Stimulated activated naive B cell treated with anti-CD40 and anti-IgM and Interleukin-4, amounts not matched to agents 10 μg/mL and 1 μg/mL and 100 μg/mL, for 72 hours (primary cell): ENCODE results near the gene BOK.

Experiments
- ATAC-seq, 2 donors: fragments of 150-1000 bp; cut with Tn5 transposase; replicated peaks; 2 replicates each; pipeline ENCODE4 v1.10.0; 2021; ENCODE audit warnings: moderate library complexity in 1 of 2
- DNase-seq: peaks from one replicate; pipeline ENCODE4 v3.0.0; 2021
- H3K27ac Mint-ChIP-seq: one replicate; pipeline ENCODE4 v1.8.0; 2022; ENCODE audit warnings: mild to moderate bottlenecking, mixed read lengths
- H3K27me3 Mint-ChIP-seq, 2 donors: one replicate each; pipeline ENCODE4 v1.8.0; 2022; ENCODE audit warnings: mixed read lengths in 2 of 2
- H3K36me3 Mint-ChIP-seq, 2 donors: one replicate each; pipeline ENCODE4 v1.8.0; 2022; ENCODE audit warnings: mixed read lengths in 2 of 2, mild to moderate bottlenecking in 1 of 2
- H3K4me1 Mint-ChIP-seq, 2 donors: one replicate each; pipeline ENCODE4 v1.8.0; 2022; ENCODE audit warnings: mixed read lengths in 2 of 2, mild to moderate bottlenecking in 1 of 2
- H3K4me3 Mint-ChIP-seq, 2 donors: one replicate each; pipeline ENCODE4 v1.8.0; 2022; ENCODE audit warnings: mild to moderate bottlenecking in 2 of 2, mixed read lengths in 2 of 2, moderate library complexity in 1 of 2
- H3K9me3 Mint-ChIP-seq, 2 donors: one replicate each; pipeline ENCODE4 v1.8.0; 2022; ENCODE audit warnings: mixed read lengths in 2 of 2, mild to moderate bottlenecking in 1 of 2

The BOK gene

GRCh38 chr2:241532168-241532567 lies 26.4 kb upstream of the BOK start:
- Mint-ChIP-seq H3K36me3 (peaks cover 0 to 2% of the 10 kb centered on the region in 2 donors), H3K4me3 (no peak overlapping the region), H3K4me1 (peaks cover 3 to 4% of the 10 kb centered on the region in 2 donors), H3K27me3 (peaks cover 0 to 15% of the 10 kb centered on the region in 2 donors), H3K27ac (no peak overlapping the region), H3K9me3 (no peaks in the 10 kb centered on the region)
- no peak for DNase-seq
- no peak for ATAC-seq

GRCh38 chr2:241532733-241533601 lies 25.6 kb upstream of the BOK start:
- no peak overlapping the region for H3K4me3 Mint-ChIP-seq
- H3K27ac Mint-ChIP-seq = no peak overlapping the region

GRCh38 chr2:241534293-241534692 lies 24.3 kb upstream of the BOK start:
- no peak for ATAC-seq
- DNase-seq = no peak

More at GRCh38 chr2:241532733-241533601, 25.6 kb upstream of the BOK start:
- H3K27me3 Mint-ChIP-seq = peaks cover 0 to 15% of the 10 kb centered on the region in 2 donors
- DNase-seq (no peak), ATAC-seq (peak; percentile 19 to 65)
- peaks cover 3 to 4% of the 10 kb centered on the region in 2 donors for H3K4me1 Mint-ChIP-seq
- no peaks in the 10 kb centered on the region for H3K9me3 Mint-ChIP-seq
- H3K36me3 Mint-ChIP-seq = no peaks in the 10 kb centered on the region

GRCh38 chr2:241534701-241535375 lies 23.7 kb upstream of the BOK start:
- ATAC-seq (no peak), DNase-seq (no peak)
- no peak overlapping the region for H3K27ac Mint-ChIP-seq
- peaks cover 15 to 21% of the 10 kb centered on the region in 2 donors for H3K27me3 Mint-ChIP-seq
- H3K9me3 Mint-ChIP-seq = no peaks in the 10 kb centered on the region
- no peak overlapping the region for H3K4me3 Mint-ChIP-seq
- H3K4me1 Mint-ChIP-seq = peaks cover 3 to 4% of the 10 kb centered on the region in 2 donors
- no peaks in the 10 kb centered on the region for H3K36me3 Mint-ChIP-seq

More at GRCh38 chr2:241534293-241534692, 24.3 kb upstream of the BOK start:
- H3K9me3 Mint-ChIP-seq = no peaks in the 10 kb centered on the region
- H3K27me3 Mint-ChIP-seq = peaks cover 11 to 21% of the 10 kb centered on the region in 2 donors
- H3K27ac Mint-ChIP-seq = no peak overlapping the region
- no peak overlapping the region for H3K4me3 Mint-ChIP-seq
- no peaks in the 10 kb centered on the region for H3K36me3 Mint-ChIP-seq
- H3K4me1 Mint-ChIP-seq = peaks cover 3 to 4% of the 10 kb centered on the region in 2 donors

- peaks cover 21 to 27% of the 10 kb centered on the region in 2 donors for H3K27me3 Mint-ChIP-seq
- ATAC-seq = no peak
Measured at GRCh38 chr2:241535871-241536655, 22.5 kb upstream of the BOK start.

GRCh38 chr2:241538838-241539615 lies 19.5 kb upstream of the BOK start:
- Mint-ChIP-seq H3K27me3 (peaks cover 26 to 27% of the 10 kb centered on the region in 2 donors), H3K4me1 (peaks cover 2 to 5% of the 10 kb centered on the region in 2 donors), H3K9me3 (no peaks in the 10 kb centered on the region), H3K36me3 (no peaks in the 10 kb centered on the region), H3K4me3 (no peak overlapping the region), H3K27ac (no peak overlapping the region)
- ATAC-seq (no peak), DNase-seq (no peak)

More at GRCh38 chr2:241535871-241536655, 22.5 kb upstream of the BOK start:
- Mint-ChIP-seq H3K27ac (no peak overlapping the region), H3K4me3 (no peak overlapping the region), H3K4me1 (peaks cover 5 to 9% of the 10 kb centered on the region in 2 donors), H3K36me3 (no peaks in the 10 kb centered on the region), H3K9me3 (no peaks in the 10 kb centered on the region)
- no peak for DNase-seq

- DNase-seq (no peak), ATAC-seq (no peak)
- Mint-ChIP-seq H3K4me1 (peaks cover 2 to 5% of the 10 kb centered on the region in 2 donors), H3K27me3 (peaks cover 22 to 27% of the 10 kb centered on the region in 2 donors), H3K4me3 (no peak overlapping the region), H3K27ac (no peak overlapping the region), H3K36me3 (no peaks in the 10 kb centered on the region), H3K9me3 (no peaks in the 10 kb centered on the region)
Measured at GRCh38 chr2:241539616-241540374, 18.8 kb upstream of the BOK start.

- peak overlapping the region; percentile 14 for H3K27ac Mint-ChIP-seq
- peak overlapping the region; percentile 76 to 82 for H3K4me3 Mint-ChIP-seq
- no peaks in the 10 kb centered on the region for H3K36me3 Mint-ChIP-seq
Measured at GRCh38 chr2:241540401-241540770, 18.2 kb upstream of the BOK start.

GRCh38 chr2:241540771-241541561 lies 17.6 kb upstream of the BOK start:
- Mint-ChIP-seq H3K4me3 (peak overlapping the region; percentile 76 to 82), H3K27ac (no peak overlapping the region), H3K9me3 (no peaks in the 10 kb centered on the region), H3K27me3 (peaks cover 21 to 27% of the 10 kb centered on the region in 2 donors), H3K36me3 (no peaks in the 10 kb centered on the region), H3K4me1 (peaks cover 2 to 5% of the 10 kb centered on the region in 2 donors)
- ATAC-seq (peak; percentile 83 to 85), DNase-seq (peak; percentile 38)

More at GRCh38 chr2:241540401-241540770, 18.2 kb upstream of the BOK start:
- DNase-seq = no peak
- no peaks in the 10 kb centered on the region for H3K9me3 Mint-ChIP-seq
- peaks cover 2 to 5% of the 10 kb centered on the region in 2 donors for H3K4me1 Mint-ChIP-seq
- H3K27me3 Mint-ChIP-seq = peaks cover 22 to 27% of the 10 kb centered on the region in 2 donors
- ATAC-seq = no peak

- ATAC-seq (no peak), DNase-seq (no peak)
- Mint-ChIP-seq H3K27me3 (peaks cover 19 to 27% of the 10 kb centered on the region in 2 donors), H3K4me1 (peaks cover 2 to 5% of the 10 kb centered on the region in 2 donors), H3K27ac (no peak overlapping the region), H3K36me3 (no peaks in the 10 kb centered on the region), H3K4me3 (no peak overlapping the region), H3K9me3 (no peaks in the 10 kb centered on the region)
Measured at GRCh38 chr2:241541564-241542277, 16.8 kb upstream of the BOK start.

- Mint-ChIP-seq H3K4me3 (no peak overlapping the region), H3K36me3 (no peaks in the 10 kb centered on the region), H3K4me1 (peaks cover 2 to 5% of the 10 kb centered on the region in 2 donors), H3K27me3 (peaks cover 19 to 27% of the 10 kb centered on the region in 2 donors), H3K9me3 (no peaks in the 10 kb centered on the region), H3K27ac (no peak overlapping the region)
- ATAC-seq (no peak), DNase-seq (no peak)
Measured at GRCh38 chr2:241542278-241542605, 16.3 kb upstream of the BOK start.

GRCh38 chr2:241545106-241545505 lies 13.4 kb upstream of the BOK start:
- H3K4me3 Mint-ChIP-seq = no peak overlapping the region
- no peak overlapping the region for H3K27ac Mint-ChIP-seq
- H3K27me3 Mint-ChIP-seq = peaks cover 9 to 16% of the 10 kb centered on the region in 2 donors
- no peaks in the 10 kb centered on the region for H3K36me3 Mint-ChIP-seq
- H3K4me1 Mint-ChIP-seq = peaks cover 2 to 5% of the 10 kb centered on the region in 2 donors
- H3K9me3 Mint-ChIP-seq = no peaks in the 10 kb centered on the region
- DNase-seq (no peak), ATAC-seq (no peak)
